Mesenteric fat pad (tissue), 1 donor: ENCODE data around the gene ZNF484. TPM values are rescaled to one million over a fixed set of nuclear protein-coding genes. Genes with fewer than 3 reads are reported as not detected.
"Not testable (repeated sequence)": the region's sequence is repeated elsewhere in the genome, so short reads cannot be mapped to it uniquely, and the experiment has no call there.

Experiments
- DNase-seq: peaks from one replicate; pipeline ENCODE4 v3.0.0-alpha.2; 2020; ENCODE audit warnings: low spot score
- total RNA-seq: library from RNA; stranded (reverse); fragmentation: NEBNext Ultra II Directional; extraction: Animal tissue kit (Norgen Biotek cat#: 25700); gene quantifications from one replicate; pipeline ENCODE4 v1.2.1, GENCODE V29; 2021
- donor health status: DM: yes; HTN: yes; CAD: no.

Gene ZNF484
- total RNA-seq, 1 donor from 2014 or later = 6.9 TPM

- DNase-seq = no peak
These were observed 13.7 kb downstream of the ZNF484 start for GRCh38 chr9:92864152-92864551.

GRCh38 chr9:92860867-92861266 lies 17.0 kb downstream of the ZNF484 start:
- DNase-seq = no peak

GRCh38 chr9:92857236-92857635 lies 20.6 kb downstream of the ZNF484 start:
- DNase-seq = no peak

- no peak for DNase-seq
These were observed 24.1 kb downstream of the ZNF484 start for GRCh38 chr9:92853716-92854115.

GRCh38 chr9:92850898-92851297 lies 26.9 kb downstream of the ZNF484 start:
- no peak for DNase-seq

- DNase-seq = not testable (repeated sequence)
These were observed 29.1 kb downstream of the ZNF484 start for GRCh38 chr9:92848740-92849139.

GRCh38 chr9:92846662-92847145 lies 31.1 kb downstream of the ZNF484 start:
- DNase-seq = no peak

GRCh38 chr9:92838411-92838810 lies 39.4 kb downstream of the ZNF484 start:
- DNase-seq = not testable (repeated sequence)

GRCh38 chr9:92837191-92837590 lies 40.6 kb downstream of the ZNF484 start:
- no peak for DNase-seq

GRCh38 chr9:92829420-92829819 lies 48.4 kb downstream of the ZNF484 start:
- DNase-seq = no peak

- DNase-seq = not testable (repeated sequence)
These were observed 52.8 kb downstream of the ZNF484 start for GRCh38 chr9:92825065-92825464.

GRCh38 chr9:92820964-92821363 lies 56.9 kb downstream of the ZNF484 start:
- DNase-seq = no peak

GRCh38 chr9:92819898-92820297 lies 57.9 kb downstream of the ZNF484 start:
- not testable (repeated sequence) for DNase-seq

GRCh38 chr9:92809629-92810326 lies 68.1 kb downstream of the ZNF484 start:
- DNase-seq = not testable (repeated sequence)

- no peak for DNase-seq
These were observed 68.9 kb downstream of the ZNF484 start for GRCh38 chr9:92808726-92809451.

GRCh38 chr9:92807757-92808725 lies 69.8 kb downstream of the ZNF484 start:
- DNase-seq = no peak

- no peak for DNase-seq
These were observed 70.6 kb downstream of the ZNF484 start for GRCh38 chr9:92807031-92807756.

- DNase-seq = no peak
These were observed 73.1 kb downstream of the ZNF484 start for GRCh38 chr9:92804727-92805126.

GRCh38 chr9:92798358-92798757 lies 79.5 kb downstream of the ZNF484 start:
- no peak for DNase-seq

GRCh38 chr9:92796337-92796804 lies 81.5 kb downstream of the ZNF484 start:
- DNase-seq = not testable (repeated sequence)
